Measurements from ENCODE around the gene KCND1.
"Not testable (repeated sequence)": the region's sequence is repeated elsewhere in the genome, so short reads cannot be mapped to it uniquely, and the experiment has no call there.

The KCND1 gene

GRCh38 chrX:48981178-48981577 is 9.5 kb upstream of the KCND1 start:
- peaks cover 0 to 4% of the 10 kb centered on the region in 2 experiments for H3K4me1 ChIP-seq (ENCODE audit: control insufficient read depth in 1 of 2, insufficient read depth in 1 of 2, low read depth in 1 of 2, low read length in 1 of 2)

GRCh38 chrX:48980341-48980740 is 8.7 kb upstream of the KCND1 start:
- not testable (repeated sequence) for H3K27ac ChIP-seq; H3K9me3 ChIP-seq; H3K27me3 ChIP-seq; H3K4me1 ChIP-seq (ENCODE audit: control insufficient read depth in 1 of 2, insufficient read depth in 1 of 2, low read depth in 1 of 2, low read length in 1 of 2); H3K4me3 ChIP-seq (ENCODE audit: low read depth in 1 of 2, low read length in 1 of 2)
- H3K36me3 ChIP-seq = peaks cover 84% of the 10 kb centered on the region

More at GRCh38 chrX:48981178-48981577, 9.5 kb upstream of the KCND1 start:
- no peak overlapping the region for H3K4me3 ChIP-seq (ENCODE audit: low read depth in 1 of 2, low read length in 1 of 2)
- no peak for TF ChIP-seq CTCF (IDR thresholded peaks at IDR 0.05)
- H3K27me3 ChIP-seq = no peaks in the 10 kb centered on the region
- peaks cover 81% of the 10 kb centered on the region for H3K36me3 ChIP-seq
- no peaks in the 10 kb centered on the region for H3K9me3 ChIP-seq
- H3K27ac ChIP-seq = no peak overlapping the region

GRCh38 chrX:48978226-48978625 is 6.6 kb upstream of the KCND1 start:
- peaks cover 82% of the 10 kb centered on the region for H3K36me3 ChIP-seq
- TF ChIP-seq CTCF (IDR thresholded peaks at IDR 0.05) = no peak
- no peak overlapping the region for H3K4me3 ChIP-seq (ENCODE audit: low read depth in 1 of 2, low read length in 1 of 2)
- H3K9me3 ChIP-seq = no peaks in the 10 kb centered on the region
- no peak overlapping the region for H3K27ac ChIP-seq
- peaks cover 0 to 4% of the 10 kb centered on the region in 2 experiments for H3K4me1 ChIP-seq (ENCODE audit: control insufficient read depth in 1 of 2, insufficient read depth in 1 of 2, low read depth in 1 of 2, low read length in 1 of 2)
- H3K27me3 ChIP-seq = no peaks in the 10 kb centered on the region

GRCh38 chrX:48976086-48976485 is 4.4 kb upstream of the KCND1 start:
- Histone ChIP-seq H3K4me1 (ENCODE audit: control insufficient read depth in 1 of 2, insufficient read depth in 1 of 2, low read depth in 1 of 2, low read length in 1 of 2) (peaks cover 4 to 6% of the 10 kb centered on the region in 2 experiments), H3K27me3 (peaks cover 10% of the 10 kb centered on the region), H3K9me3 (no peaks in the 10 kb centered on the region), H3K4me3 (ENCODE audit: low read depth in 1 of 2, low read length in 1 of 2) (no peak overlapping the region), H3K36me3 (peaks cover 61% of the 10 kb centered on the region), H3K27ac (peak overlapping the region; percentile 6)
- no peak for TF ChIP-seq CTCF (IDR thresholded peaks at IDR 0.05)

GRCh38 chrX:48975541-48975940 is 3.9 kb upstream of the KCND1 start:
- Histone ChIP-seq H3K4me3 (ENCODE audit: low read depth in 1 of 2, low read length in 1 of 2) (no peak overlapping the region), H3K27me3 (peaks cover 15% of the 10 kb centered on the region), H3K36me3 (peaks cover 57% of the 10 kb centered on the region), H3K4me1 (ENCODE audit: control insufficient read depth in 1 of 2, insufficient read depth in 1 of 2, low read depth in 1 of 2, low read length in 1 of 2) (peaks cover 4 to 6% of the 10 kb centered on the region in 2 experiments), H3K9me3 (no peaks in the 10 kb centered on the region), H3K27ac (no peak overlapping the region)
- no peak for TF ChIP-seq CTCF (IDR thresholded peaks at IDR 0.05)

GRCh38 chrX:48975041-48975440 is 3.4 kb upstream of the KCND1 start:
- Histone ChIP-seq H3K4me3 (ENCODE audit: low read depth in 1 of 2, low read length in 1 of 2) (no peak overlapping the region), H3K36me3 (peaks cover 55% of the 10 kb centered on the region)
- TF ChIP-seq CTCF (IDR thresholded peaks at IDR 0.05) = no peak

More at GRCh38 chrX:48975041-48975440, 3.4 kb upstream of the KCND1 start:
- Histone ChIP-seq H3K9me3 (no peaks in the 10 kb centered on the region), H3K27ac (no peak overlapping the region), H3K4me1 (ENCODE audit: control insufficient read depth in 1 of 2, insufficient read depth in 1 of 2, low read depth in 1 of 2, low read length in 1 of 2) (peaks cover 4 to 6% of the 10 kb centered on the region in 2 experiments), H3K27me3 (peaks cover 15% of the 10 kb centered on the region)

All from neutrophil (primary cell).